Keratinocyte (primary cell): ENCODE results near the gene NHSL2.

ENCODE experiments used
- EZH2 ChIP-seq: IDR thresholded peaks from one replicate; pipeline ENCODE4 v1.6.1; 2012; ENCODE audit warnings: inconsistent platforms, mild to moderate bottlenecking, low read length, moderate library complexity
- TF ChIP-seq, protein P1 (sequence below), 3 experiments: IDR thresholded peaks in 1 of 3; conservative IDR thresholded peaks in 1 of 3; optimal IDR thresholded peaks in 1 of 3; 2 replicates in 2 of 3; 3 replicates in 1 of 3; pipeline versions ENCODE3 to v1.5.1; 2011; ENCODE audit warnings: low read length in 3 of 3, mild to moderate bottlenecking in 3 of 3, moderate library complexity in 2 of 3, control low read depth in 1 of 3, inconsistent platforms in 1 of 3; ENCODE audit not compliant: insufficient read depth in 2 of 3; ENCODE audit errors: extremely low read depth in 1 of 3

DNA sequence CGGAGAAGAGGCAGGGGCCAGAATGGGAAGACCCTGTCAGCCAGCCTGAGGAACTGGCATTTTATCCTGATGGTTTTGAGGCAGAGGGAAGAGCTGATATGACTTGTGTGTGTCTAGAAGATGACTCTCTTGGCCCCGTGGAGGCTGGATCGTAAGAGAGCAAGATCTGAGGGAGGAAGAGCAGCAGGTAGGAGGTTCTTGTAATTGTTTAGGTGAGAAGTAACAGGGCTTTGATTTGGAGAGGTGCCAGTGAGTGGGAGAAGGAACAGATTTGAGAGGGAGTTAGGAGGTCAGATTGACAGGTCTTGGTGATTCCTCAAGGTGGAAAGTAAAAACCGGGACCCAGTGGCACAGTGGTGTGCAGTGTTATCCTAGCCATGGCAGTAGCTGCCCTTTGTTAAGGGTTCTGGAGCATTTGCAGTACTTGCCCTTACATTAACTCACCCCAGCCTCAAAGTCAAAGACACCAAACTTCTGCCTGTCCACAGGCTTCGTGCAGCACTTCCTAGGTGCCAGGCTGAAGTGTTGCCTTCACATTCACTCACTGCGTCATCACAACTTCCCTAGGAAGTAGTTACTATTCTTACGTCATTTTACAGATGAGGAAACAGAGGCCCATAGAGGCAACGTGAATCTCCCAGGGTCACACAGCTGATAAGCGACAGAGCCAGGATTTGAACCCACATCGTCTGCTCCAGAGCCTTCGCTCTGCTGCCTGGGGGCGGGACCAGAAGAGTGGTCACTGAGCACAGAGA is 197.4 kb downstream of the NHSL2 start:
- TF ChIP-seq, protein P1, sequence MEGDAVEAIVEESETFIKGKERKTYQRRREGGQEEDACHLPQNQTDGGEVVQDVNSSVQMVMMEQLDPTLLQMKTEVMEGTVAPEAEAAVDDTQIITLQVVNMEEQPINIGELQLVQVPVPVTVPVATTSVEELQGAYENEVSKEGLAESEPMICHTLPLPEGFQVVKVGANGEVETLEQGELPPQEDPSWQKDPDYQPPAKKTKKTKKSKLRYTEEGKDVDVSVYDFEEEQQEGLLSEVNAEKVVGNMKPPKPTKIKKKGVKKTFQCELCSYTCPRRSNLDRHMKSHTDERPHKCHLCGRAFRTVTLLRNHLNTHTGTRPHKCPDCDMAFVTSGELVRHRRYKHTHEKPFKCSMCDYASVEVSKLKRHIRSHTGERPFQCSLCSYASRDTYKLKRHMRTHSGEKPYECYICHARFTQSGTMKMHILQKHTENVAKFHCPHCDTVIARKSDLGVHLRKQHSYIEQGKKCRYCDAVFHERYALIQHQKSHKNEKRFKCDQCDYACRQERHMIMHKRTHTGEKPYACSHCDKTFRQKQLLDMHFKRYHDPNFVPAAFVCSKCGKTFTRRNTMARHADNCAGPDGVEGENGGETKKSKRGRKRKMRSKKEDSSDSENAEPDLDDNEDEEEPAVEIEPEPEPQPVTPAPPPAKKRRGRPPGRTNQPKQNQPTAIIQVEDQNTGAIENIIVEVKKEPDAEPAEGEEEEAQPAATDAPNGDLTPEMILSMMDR (optimal IDR thresholded peaks at IDR 0.05 in 1 of 3, IDR thresholded peaks at IDR 0.05 in 1 of 3, conservative IDR thresholded peaks at IDR 0.05 in 1 of 3; ENCODE audit: extremely low read depth in 1 of 3, insufficient read depth in 2 of 3, low read length in 3 of 3): no peak
- no peak for TF ChIP-seq EZH2
